HUES48 (cell line): ENCODE data around the gene PDLIM7.
A peak's percentile ranks its signal among the peaks of the same experiment; 100 is the strongest.

Experiments
- H3K27ac ChIP-seq: one replicate; pipeline ENCODE4 v1.7.0; 2013; ENCODE audit warnings: low read depth, low read length, inconsistent platforms
- H3K27me3 ChIP-seq: 2 replicates; pipeline ENCODE4 v1.6.1; 2013; ENCODE audit warnings: mild to moderate bottlenecking, low read length; ENCODE audit not compliant: control insufficient read depth, insufficient read depth
- H3K36me3 ChIP-seq: 2 replicates; pipeline ENCODE4 v1.6.1; 2013; ENCODE audit warnings: low read length; ENCODE audit not compliant: control insufficient read depth, insufficient read depth
- H3K4me1 ChIP-seq: 2 replicates; pipeline ENCODE4 v1.6.1; 2013; ENCODE audit warnings: mild to moderate bottlenecking, low read length; ENCODE audit not compliant: control insufficient read depth, insufficient read depth
- H3K4me3 ChIP-seq: 2 replicates; pipeline ENCODE4 v1.5.1; 2013; ENCODE audit warnings: mild to moderate bottlenecking, low read depth, low read length
- H3K9ac ChIP-seq: 2 replicates; pipeline ENCODE4 v1.6.1; 2013; ENCODE audit warnings: mild to moderate bottlenecking, low read depth, low read length, moderate library complexity
- H3K9me3 ChIP-seq: 2 replicates; pipeline ENCODE4 v1.6.1; 2013; ENCODE audit warnings: low read length; ENCODE audit not compliant: control insufficient read depth, insufficient read depth

PDLIM7 gene

DNA sequence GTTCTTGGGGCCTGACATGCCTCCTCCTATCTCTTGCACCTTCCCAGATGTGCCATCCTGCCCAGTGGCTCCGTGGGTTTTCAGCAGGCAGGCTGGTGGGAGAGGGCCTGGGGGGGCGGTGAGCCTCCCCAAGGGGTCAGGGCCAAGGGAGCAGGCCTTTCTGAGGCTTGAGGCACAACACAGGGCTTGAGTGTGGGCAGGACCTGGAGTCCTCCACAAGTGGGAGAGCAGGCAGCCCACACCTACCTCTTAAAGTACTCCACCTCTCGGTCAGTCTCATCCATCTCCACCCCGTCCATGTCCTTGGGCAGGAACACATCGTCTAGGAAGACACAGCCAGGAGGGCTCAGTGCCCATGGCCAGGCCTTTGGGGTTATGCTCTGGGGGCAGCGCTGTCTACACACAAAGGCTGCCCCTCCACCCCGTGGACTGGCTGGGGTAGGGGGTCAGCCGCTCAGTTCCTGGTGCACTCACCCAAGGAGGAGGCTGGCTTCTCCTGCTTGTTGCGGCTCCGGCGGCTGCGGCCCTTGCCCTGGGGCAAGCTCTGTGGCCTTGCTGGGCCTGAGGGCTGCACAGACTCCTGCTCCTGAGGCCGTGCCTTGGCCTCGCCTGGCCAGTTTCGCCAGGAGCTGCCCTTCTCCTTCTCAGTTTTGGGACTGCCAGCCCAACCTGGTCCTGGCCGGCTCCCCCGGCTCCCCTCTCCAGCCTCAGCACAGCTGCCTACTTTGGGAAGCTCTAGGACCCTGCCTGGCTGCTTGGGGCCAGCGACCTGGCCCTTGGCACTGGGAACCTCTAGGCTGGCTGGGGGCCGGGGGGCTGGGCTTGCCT is 26.5 kb upstream of the PDLIM7 start:
- Histone ChIP-seq H3K9ac (no peak overlapping the region), H3K4me3 (no peak overlapping the region), H3K9me3 (no peaks in the 10 kb centered on the region), H3K27ac (no peak overlapping the region), H3K36me3 (peaks cover 93% of the 10 kb centered on the region), H3K27me3 (no peaks in the 10 kb centered on the region), H3K4me1 (no peaks in the 10 kb centered on the region)

DNA sequence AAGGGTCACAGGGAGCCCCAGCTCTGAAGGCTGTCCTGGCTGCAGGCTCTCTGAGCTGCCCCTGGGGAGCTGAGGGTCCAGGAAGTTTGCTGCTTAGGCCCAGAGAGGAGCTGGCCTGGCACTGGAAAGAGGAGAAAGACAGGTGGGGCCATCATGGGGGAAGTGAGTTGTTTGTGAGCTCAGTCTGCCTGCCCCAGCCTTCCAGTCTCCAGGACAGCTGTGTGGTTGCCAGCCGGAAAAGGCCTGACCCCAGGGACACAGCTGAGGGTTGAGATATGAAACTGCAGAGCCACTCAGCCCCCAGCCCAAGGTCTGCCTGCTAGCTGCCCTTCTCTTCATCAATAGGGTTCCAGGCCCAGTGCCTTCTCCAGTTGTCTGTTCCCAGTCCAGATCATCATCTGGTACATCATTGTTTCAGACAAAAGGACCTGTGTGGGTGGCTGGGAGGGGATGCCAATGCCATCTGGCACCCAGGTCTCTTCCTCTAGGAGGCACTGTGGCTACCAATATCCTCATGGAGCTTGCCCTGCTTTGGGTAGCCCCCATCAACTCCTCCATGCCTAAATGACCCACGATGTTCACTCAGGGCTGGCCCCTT is 23.6 kb upstream of the PDLIM7 start:
- Histone ChIP-seq H3K36me3 (peaks cover 65% of the 10 kb centered on the region), H3K9me3 (no peaks in the 10 kb centered on the region), H3K4me1 (no peaks in the 10 kb centered on the region), H3K4me3 (no peak overlapping the region), H3K9ac (no peak overlapping the region), H3K27me3 (no peaks in the 10 kb centered on the region), H3K27ac (no peak overlapping the region)

DNA sequence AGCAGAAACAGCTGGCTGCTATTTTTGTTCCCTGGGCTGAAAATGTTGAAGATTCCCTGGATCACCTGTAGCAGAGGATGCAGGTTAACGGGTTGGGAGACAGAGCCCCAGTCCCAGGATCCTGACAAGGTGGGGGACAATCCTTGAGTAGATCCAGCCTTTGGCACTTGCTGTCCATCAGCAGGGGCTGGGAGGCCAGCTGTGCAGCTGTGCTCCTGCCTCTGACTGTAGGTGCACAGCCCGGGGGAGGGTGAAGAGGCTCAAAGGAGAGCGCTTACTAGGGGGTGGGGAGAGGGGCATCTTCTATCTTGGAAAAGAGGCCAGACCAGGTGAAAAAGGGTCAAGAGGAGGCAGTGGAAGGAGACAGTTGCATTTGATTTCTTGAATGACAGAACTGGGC is 22.9 kb upstream of the PDLIM7 start:
- peaks cover 65% of the 10 kb centered on the region for H3K36me3 ChIP-seq
- no peak overlapping the region for H3K4me3 ChIP-seq
- no peaks in the 10 kb centered on the region for H3K27me3 ChIP-seq
- no peaks in the 10 kb centered on the region for H3K9me3 ChIP-seq
- 0 out of 2 replicates have a peak, but pooled peaks cover 5% of the 10 kb centered on the region for H3K4me1 ChIP-seq
- no peak overlapping the region for H3K9ac ChIP-seq
- no peak overlapping the region for H3K27ac ChIP-seq

DNA sequence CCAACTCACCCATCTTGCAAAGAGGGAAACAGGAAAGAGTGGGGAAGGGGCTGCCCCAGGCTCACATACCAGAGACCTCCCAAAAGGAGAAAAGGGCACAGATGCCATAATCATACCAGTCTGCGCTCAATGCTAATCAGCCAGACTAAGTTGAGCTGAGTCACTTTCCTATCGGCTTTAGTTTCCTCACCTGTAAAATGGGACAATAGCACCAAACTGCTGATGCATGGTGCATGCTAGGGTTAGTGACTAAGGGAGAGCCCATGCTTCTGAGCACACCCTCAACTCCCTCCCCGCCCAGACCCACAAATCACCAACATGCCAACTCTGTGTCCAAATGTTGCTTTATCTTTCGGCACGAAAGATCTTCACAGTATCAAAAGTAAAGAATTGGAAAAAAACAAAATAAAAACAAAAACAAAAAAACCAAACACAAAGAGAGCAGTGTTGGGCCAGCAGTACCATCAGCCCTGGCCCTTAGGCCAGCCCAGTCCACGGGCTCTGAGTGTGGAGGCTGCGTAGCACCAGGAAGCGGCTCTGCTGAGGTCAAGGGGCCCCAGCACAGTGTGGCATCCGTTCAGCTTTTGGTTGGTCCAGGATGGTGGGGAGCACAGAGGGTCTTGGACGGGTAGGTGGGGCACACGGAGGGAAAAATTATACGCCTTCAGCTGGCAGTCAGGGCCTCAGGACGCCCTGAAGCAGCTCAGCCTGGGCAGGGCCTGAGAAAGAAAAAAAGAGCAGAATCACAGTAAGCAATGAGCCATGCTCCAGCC is 22.2 kb upstream of the PDLIM7 start:
- H3K27ac ChIP-seq = no peak overlapping the region
- H3K9ac ChIP-seq = no peak overlapping the region
- H3K4me3 ChIP-seq = no peak overlapping the region
- H3K4me1 ChIP-seq = 0 out of 2 replicates have a peak, but pooled peaks cover 5% of the 10 kb centered on the region
- H3K27me3 ChIP-seq = no peaks in the 10 kb centered on the region
- peaks cover 65% of the 10 kb centered on the region for H3K36me3 ChIP-seq
- H3K9me3 ChIP-seq = no peaks in the 10 kb centered on the region

DNA sequence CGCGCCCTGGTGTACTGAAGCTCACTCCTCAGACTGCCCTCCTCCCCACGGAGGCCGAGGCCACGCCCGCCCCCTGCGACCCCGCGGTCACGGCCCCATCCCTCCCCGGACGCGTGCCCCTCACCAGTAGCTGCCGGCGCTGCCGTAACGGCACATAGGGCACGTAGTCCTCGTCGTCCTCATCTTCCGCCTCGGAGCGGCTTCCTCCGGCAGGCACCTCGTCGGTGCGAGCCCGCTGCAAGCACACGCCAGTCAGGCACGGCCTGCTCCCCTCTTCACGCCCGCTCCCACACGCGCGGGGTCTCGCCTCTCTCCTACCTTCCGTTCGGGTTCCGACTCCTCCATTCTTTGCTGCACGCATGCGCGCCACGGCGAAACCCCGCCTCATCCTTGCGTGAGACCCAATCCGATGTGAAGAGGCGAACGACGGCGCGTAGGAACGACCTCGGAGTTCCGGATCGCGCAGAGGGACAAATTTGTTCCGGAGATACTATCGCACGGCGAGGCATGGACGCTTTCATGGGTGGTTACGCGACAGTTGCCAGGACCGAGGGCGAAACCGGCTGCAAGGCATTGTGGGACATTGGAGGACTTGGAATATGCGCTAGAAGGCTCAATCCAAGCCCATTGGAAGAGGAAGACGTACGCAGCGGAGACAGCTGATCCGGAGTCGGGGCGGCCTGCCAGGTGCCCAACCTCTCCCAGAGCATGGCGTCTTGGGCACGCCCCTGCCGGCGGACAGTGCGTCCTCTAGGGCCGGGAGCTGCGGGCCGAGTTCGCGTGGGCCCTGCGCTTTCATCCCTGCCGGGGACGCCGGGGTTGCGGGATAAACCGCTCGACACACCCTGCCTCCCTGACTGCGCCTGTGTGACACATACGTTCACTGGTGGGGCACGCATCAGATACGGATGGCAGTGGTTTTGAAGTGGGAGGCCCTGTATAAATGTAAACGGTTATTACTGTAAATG is 19.5 kb upstream of the PDLIM7 start, which contains the start of gene DDX41:
Gene DDX41 (minus strand): TSS at position 361 of the 968 bp plus-strand sequence. CDS start 16 bp downstream, at position 345.
- Histone ChIP-seq H3K9ac (peak within 1 kb of the TSS; percentile 86), H3K4me3 (peak within 1 kb of the TSS; percentile 93), H3K9me3 (no peaks in the 10 kb centered on the region), H3K4me1 (0 out of 2 replicates have a peak, but pooled peaks cover 5% of the 10 kb centered on the region), H3K27ac (peak within 1 kb of the TSS; percentile 83), H3K27me3 (no peaks in the 10 kb centered on the region), H3K36me3 (peaks cover 71% of the 10 kb centered on the region)

DNA sequence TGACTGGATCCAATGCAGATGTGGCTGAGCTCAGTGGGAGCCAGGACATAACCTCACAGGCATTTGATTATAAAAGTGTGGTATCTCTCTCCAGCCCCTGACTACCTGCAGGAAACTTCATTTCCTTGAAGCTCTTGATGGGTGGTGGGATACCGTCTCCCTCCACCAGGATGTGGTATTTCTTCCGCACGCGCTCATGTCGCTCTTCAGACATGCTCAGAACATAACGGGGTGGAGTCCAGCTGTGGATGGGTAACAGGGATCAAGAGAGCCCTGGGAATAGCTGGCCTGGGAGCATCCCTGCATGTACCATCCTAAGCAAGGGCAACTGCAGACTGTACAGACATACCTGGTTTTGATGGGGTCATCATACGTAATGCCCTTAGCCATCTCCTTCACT is 18.2 kb upstream of the PDLIM7 start:
- Histone ChIP-seq H3K27me3 (no peaks in the 10 kb centered on the region), H3K9ac (no peak overlapping the region), H3K4me3 (peak overlapping the region; percentile 93), H3K9me3 (no peaks in the 10 kb centered on the region), H3K27ac (no peak overlapping the region), H3K4me1 (0 out of 2 replicates have a peak, but pooled peaks cover 5% of the 10 kb centered on the region), H3K36me3 (peaks cover 71% of the 10 kb centered on the region)

DNA sequence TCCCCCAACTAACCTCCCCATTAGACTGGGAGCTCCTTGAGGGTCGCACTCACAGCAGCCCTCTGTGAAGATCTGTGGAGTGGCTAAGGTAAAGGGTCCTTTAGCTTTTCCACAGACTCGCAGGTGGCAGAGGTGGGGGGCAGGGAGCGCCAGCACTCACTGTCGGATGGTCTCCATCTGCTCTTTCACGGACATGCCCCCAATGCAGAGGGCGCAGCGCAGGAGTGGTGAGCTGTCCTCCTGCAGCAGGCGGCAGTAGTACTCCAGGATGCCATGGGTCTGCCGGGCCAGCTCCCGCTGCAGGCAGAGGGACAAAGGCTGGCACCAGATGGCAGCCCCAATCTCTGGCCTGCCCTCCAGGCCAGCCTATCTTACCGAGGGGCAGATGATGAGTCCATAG is 17.1 kb upstream of the PDLIM7 start:
- Histone ChIP-seq H3K9ac (no peak overlapping the region), H3K4me1 (peaks cover 13% of the 10 kb centered on the region), H3K27me3 (no peaks in the 10 kb centered on the region), H3K36me3 (peaks cover 65% of the 10 kb centered on the region), H3K27ac (no peak overlapping the region), H3K4me3 (no peak overlapping the region), H3K9me3 (no peaks in the 10 kb centered on the region)

DNA sequence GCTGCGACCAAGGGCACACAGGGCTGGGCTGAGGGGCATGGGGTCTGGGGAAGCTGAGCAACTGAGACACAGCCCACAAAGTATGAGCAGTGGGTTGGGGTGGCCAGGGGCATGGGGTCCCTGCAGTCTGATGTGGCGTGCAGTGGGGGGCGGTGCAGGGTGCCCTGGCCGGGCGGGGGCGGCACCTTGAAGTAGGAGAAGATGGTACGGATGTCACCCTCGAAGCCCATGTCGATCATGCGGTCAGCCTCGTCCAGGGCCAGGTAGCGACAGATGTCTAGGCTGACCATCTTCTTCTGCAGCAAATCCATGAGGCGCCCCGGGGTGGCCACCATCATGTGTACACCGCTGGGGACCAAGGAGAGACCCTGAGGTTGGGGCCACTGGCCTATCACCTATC is 16.1 kb upstream of the PDLIM7 start:
- H3K27ac ChIP-seq = no peak overlapping the region

DNA sequence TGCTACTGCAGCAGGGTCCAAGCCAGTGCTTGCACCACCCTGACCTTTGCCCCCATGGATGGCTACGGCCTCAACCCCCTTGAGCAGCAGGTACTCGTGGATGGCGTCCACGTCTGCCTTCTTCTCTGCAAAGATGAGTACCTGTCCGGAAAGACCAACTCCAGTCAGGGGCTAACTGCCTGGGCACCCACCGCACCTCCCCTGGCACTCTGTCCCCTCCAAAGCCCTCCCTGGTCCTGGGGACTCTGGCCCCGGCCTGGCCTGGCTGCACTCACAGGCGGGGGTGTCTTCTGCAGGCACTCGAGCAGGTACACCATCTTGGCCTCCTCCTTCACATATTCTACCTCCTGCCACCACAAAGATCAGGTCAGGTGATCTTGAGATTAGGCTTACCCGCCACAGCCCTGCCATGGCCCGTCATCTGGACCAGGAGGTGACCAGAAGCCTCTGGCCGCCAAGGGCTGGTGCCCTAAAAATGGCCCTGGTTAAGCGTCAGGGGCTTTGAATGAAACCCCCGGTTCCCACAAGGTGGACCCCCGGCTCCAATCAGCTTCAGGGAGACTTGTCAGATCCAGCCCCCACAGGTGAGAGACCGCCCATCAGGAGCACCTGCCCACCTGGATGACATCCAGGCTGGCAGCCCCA is 15.5 kb upstream of the PDLIM7 start:
- Histone ChIP-seq H3K27me3 (no peaks in the 10 kb centered on the region), H3K4me3 (no peak overlapping the region), H3K9me3 (no peaks in the 10 kb centered on the region), H3K4me1 (peaks cover 20% of the 10 kb centered on the region), H3K9ac (no peak overlapping the region), H3K27ac (no peak overlapping the region), H3K36me3 (peaks cover 67% of the 10 kb centered on the region)

More for the DNA sequence above, 16.1 kb upstream of the PDLIM7 start:
- H3K4me3 ChIP-seq = no peak overlapping the region
- no peak overlapping the region for H3K9ac ChIP-seq
- no peaks in the 10 kb centered on the region for H3K9me3 ChIP-seq
- H3K27me3 ChIP-seq = no peaks in the 10 kb centered on the region
- H3K36me3 ChIP-seq = peaks cover 64% of the 10 kb centered on the region
- H3K4me1 ChIP-seq = peaks cover 20% of the 10 kb centered on the region
